Panc1 (cell line): Measurements from ENCODE around the gene ABL1. TPM values are rescaled to one million over a fixed set of nuclear protein-coding genes. Genes with fewer than 3 reads are reported as not detected.

ENCODE experiments used
- total RNA-seq: library from RNA; stranded (reverse); gene quantifications from one replicate; pipeline ENCODE4 v1.2.1, GENCODE V29; 2021; ENCODE audit not compliant: unreplicated experiment

The ABL1 gene
- total RNA-seq, 1 experiment from 2014 or later: 48.4 TPM

Other genes with a start within 250 kb of the ABL1 start
- 0.08 TPM for gene PRDM12, start 170.7 kb upstream of the ABL1 start, total RNA-seq
- 41.0 TPM for gene EXOSC2, start 141.5 kb upstream of the ABL1 start, total RNA-seq
- gene QRFP, start 61.6 kb downstream of the ABL1 start, total RNA-seq: not detected
- gene FIBCD1, start 104.0 kb downstream of the ABL1 start, total RNA-seq: 16.3 TPM
- gene LAMC3, start 173.9 kb downstream of the ABL1 start, total RNA-seq: 16.4 TPM